GM12864 (cell line): ENCODE results near the gene ILF3.

Experiments used
- DNase-seq: peaks from one replicate; pipeline ENCODE4 v3.0.0-alpha.2; 2011; ENCODE audit warnings: low read depth
- H3K4me3 ChIP-seq: 2 replicates; pipeline ENCODE4 v1.5.1; 2011; ENCODE audit warnings: mild to moderate bottlenecking, low read depth, low read length, control low read depth
- TF ChIP-seq, protein P1 (sequence below): IDR thresholded peaks from 2 replicates; pipeline ENCODE4 v1.5.1; 2011; ENCODE audit warnings: low read depth, mild to moderate bottlenecking, moderate library complexity, low read length, control low read depth, inconsistent platforms; ENCODE audit errors: missing control alignments

ILF3 gene

DNA sequence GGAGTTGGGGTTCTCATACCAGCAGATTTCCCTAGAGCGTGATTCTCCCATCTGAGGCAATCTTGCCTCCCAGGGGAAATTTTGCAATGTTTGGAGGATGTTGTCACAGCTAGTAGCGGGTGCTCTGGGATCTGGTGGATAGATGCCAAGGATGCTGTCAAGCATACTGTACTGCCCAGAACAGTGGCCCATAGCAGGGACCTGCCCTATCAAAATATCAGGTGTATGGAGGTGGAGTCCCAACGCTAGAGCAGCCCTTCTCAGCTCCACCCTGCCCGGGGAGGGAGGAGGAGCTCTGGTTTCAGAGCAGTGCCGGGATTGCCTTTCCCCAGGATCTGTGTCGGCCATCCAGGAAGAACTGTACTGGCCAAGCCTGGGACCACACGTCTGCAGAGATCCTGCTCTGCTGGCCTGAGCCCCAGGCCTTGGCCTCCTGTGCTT lies 36.2 kb downstream of the ILF3 start:
- no peak for DNase-seq
- no peak overlapping the region for H3K4me3 ChIP-seq
- TF ChIP-seq, protein P1, sequence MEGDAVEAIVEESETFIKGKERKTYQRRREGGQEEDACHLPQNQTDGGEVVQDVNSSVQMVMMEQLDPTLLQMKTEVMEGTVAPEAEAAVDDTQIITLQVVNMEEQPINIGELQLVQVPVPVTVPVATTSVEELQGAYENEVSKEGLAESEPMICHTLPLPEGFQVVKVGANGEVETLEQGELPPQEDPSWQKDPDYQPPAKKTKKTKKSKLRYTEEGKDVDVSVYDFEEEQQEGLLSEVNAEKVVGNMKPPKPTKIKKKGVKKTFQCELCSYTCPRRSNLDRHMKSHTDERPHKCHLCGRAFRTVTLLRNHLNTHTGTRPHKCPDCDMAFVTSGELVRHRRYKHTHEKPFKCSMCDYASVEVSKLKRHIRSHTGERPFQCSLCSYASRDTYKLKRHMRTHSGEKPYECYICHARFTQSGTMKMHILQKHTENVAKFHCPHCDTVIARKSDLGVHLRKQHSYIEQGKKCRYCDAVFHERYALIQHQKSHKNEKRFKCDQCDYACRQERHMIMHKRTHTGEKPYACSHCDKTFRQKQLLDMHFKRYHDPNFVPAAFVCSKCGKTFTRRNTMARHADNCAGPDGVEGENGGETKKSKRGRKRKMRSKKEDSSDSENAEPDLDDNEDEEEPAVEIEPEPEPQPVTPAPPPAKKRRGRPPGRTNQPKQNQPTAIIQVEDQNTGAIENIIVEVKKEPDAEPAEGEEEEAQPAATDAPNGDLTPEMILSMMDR, result no peak

DNA sequence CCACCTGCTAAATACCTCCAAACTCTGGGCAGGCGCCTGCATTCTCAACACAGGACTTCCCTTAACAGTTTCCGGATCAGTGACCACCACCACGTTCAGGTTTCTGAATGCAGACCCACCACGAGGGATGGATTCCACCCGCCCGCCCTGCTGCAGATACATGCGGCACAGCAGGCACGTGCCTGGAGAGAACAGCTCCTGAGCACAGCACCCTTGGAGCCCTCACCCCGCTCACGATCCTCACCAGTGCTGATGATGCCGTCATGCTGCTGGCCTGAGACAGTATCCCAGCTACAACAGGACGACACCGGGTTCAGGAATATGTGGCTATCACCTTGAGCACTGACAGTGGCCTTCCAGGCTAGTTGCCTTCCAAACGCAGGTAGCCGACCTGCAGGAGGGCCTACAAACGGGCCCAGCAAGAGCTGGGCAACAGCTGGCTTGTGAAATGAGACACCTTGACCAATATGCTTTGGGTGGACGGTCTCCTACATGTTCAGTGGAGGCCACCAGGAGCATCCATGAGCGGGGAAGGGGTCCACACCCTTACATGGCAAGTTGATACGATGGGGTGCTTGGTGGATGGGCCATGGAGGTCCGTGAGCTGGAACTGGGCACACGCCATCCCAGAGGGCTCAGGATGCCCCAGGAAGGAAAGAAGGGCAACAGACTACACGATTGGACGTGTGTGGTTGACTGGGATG lies 37.2 kb downstream of the ILF3 start:
- TF ChIP-seq, protein P1, result no peak
- no peak for DNase-seq
- H3K4me3 ChIP-seq, result no peak overlapping the region

DNA sequence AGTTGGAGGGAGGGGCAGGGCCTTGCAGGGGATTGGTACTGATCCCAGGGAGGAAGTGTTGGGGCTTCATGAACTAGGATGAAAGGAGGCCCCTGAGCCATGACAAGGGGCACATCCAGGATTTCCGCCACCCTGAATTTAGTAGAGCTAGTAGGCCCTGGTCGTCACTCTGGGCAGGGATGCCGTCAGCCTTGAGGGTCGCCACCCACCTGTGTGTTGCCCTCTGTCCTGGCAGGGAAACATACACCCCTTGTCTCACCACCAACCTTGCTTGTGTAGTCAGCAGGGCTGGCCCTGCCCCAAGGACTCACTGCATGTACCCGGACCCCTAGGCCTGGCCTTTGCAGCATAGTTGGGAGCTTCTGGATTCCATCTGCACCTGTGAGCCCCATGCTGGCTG lies 37.7 kb downstream of the ILF3 start:
- H3K4me3 ChIP-seq, result no peak overlapping the region
- TF ChIP-seq, protein P1, result no peak
- no peak for DNase-seq

DNA sequence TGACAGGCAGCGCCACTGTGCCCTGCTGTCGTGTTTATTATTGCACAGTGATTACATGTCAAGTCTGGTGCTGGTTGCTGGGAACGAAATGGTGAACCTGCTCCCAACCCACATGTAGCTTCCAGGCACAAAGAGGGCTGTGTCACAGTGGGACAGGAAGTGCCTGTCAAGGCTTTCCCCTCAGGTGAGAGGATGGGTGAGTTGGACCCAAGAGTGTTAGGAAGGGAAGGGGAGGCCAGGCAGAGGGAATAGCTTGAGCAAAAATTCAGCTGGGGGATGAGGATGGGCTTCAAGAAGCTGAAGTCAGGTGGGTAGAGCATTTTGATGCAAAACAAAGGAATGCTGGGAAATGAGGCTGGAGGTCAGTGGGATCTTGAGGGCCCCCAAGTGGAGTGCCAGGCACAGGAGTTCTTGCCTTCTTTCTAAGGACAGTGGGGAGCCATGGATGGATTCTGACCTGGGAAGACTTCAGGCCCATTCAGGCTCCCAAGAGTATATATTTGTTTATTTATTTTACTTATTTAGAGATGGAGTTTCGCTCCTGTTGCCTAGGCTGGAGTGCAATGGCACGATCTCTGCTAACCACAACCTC lies 38.6 kb downstream of the ILF3 start:
- TF ChIP-seq, protein P1, result no peak
- H3K4me3 ChIP-seq, result no peak overlapping the region
- no peak for DNase-seq

DNA sequence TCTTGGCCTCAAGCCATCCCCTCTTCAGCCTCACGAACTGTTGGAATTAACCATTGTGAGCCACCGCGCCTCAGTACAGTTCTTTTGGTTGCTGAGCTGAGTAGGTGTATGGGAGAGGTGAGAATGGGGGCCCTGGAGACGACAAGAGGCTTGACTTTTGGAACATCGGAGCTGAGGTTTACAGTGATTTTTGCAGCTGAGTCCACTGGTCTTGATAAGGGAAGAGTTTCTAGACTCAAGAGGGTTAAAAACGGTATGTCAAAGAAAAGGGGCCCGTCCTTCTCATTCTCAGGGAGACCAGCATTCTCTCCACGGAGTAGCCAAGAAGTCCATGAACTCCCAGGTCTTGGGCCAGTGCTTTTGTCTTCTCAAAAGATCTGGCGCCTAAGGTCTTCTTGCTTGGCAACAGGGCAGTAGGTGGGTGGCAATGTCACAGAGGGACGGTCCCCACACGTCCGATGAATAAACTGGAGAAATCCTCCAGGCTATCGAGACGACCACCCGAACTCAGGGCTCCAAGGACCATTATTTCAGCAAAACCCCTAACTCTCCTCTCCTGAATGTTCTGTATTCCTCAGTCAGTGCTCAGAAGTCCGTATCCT lies 40.7 kb downstream of the ILF3 start:
- DNase-seq, result no peak
- H3K4me3 ChIP-seq, result no peak overlapping the region
- TF ChIP-seq, protein P1, result no peak

DNA sequence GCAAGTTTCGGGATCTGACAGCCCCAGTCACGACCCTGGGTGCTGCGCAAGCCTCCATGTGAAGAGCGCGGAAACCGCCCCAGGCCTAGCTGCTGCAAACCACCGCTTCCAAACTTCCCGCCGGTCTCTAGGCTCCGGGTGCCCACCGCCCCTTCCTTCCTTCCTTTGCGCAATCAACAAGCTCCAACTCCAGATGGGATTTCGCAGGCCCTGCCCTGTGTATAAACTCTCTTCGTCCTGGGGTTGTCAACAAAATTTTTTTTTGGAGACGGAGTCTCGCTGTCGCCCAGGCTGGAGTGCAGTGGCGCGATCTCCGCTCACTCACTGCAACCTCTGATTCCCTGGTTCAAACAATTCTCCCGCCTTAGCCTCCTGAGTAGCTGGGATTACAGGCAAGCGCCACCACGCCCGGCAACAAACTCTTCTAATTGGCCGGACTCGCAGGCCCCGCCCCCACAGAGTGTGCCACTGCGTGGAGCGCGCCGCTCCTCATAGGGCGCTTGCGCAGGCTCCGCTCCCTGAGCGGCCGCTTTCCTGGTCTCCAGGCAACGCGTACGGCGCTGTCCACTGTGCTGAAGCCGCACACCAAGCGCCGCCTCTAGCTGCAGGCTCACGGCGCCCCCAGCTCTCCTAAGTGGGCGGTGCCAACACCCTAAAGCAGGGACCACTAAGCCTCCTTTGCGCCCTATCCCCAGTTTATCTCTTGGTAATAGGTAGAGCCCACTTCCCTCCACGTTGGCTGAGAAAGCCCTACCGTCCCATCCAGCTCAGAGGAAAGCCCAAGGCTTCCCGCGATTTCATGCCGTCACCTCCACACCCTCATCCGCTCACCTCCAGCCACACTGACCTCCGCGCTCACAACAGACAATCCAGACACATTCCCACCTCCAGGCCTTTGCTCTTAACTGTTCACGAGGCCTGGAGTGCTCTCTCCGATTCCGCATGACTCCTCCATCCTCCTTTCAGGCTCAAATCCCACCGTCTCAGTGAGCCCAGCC lies 41.6 kb downstream of the ILF3 start:
- no peak overlapping the region for H3K4me3 ChIP-seq

More for the DNA sequence above, 41.6 kb downstream of the ILF3 start:
- peak; percentile 57 for DNase-seq
- TF ChIP-seq, protein P1, result no peak
